GM12872 (cell line): Measurements from ENCODE around the gene DEPP1.

Experiments used
- TF ChIP-seq, protein P1 (sequence below): IDR thresholded peaks from 3 replicates; pipeline ENCODE4 v1.5.1; 2011; ENCODE audit warnings: low read depth, mild to moderate bottlenecking, low read length, moderate library complexity; ENCODE audit not compliant: insufficient read depth

DEPP1 gene

DNA sequence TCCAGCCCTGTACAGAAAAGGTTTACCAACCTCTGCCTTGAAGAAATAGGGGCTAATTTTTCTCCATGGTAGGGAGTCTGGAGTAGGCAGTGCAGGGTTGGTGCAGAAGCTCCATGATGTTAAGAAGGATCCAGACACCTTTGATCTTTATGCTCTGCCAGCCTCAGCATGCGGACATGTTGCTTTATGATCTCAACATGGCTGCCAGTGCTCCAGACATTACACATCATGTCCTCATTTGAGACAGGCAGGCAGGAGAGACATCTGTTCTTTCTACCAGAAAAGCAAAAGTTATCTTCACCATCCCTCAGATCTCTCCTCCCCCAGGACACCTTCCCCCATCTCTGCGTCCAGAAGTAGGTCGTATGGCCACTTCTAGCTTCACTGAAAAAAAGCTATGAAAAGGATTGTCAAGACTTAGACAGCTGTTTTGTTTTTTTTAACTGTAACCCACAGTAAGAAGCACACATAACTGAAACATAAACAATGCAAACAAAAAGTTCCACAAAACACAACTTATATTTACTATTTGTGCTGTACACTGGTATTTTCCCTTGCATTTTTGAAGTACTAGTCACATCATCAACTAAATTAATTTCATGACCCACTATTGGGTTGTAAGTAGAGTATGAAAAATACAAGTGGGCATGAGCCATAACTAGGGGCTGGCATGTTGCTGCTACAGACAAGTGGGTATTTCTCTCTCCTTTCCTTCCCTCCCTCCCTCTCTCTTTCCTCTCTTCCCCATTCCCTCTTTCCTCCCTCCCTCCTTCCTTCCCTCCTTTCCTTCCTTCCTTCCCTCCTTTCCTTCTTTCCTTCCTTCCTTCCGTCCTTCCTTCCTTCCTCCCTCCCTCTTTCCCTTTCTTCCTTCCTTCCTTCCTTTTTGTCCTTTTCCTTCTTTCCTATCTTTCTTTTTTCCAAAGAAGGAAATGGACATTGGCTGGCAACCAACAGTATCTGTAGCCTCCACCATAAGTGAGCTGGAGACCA is 21.6 kb downstream of the DEPP1 start:
- TF ChIP-seq, protein P1, sequence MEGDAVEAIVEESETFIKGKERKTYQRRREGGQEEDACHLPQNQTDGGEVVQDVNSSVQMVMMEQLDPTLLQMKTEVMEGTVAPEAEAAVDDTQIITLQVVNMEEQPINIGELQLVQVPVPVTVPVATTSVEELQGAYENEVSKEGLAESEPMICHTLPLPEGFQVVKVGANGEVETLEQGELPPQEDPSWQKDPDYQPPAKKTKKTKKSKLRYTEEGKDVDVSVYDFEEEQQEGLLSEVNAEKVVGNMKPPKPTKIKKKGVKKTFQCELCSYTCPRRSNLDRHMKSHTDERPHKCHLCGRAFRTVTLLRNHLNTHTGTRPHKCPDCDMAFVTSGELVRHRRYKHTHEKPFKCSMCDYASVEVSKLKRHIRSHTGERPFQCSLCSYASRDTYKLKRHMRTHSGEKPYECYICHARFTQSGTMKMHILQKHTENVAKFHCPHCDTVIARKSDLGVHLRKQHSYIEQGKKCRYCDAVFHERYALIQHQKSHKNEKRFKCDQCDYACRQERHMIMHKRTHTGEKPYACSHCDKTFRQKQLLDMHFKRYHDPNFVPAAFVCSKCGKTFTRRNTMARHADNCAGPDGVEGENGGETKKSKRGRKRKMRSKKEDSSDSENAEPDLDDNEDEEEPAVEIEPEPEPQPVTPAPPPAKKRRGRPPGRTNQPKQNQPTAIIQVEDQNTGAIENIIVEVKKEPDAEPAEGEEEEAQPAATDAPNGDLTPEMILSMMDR, result no peak

GRCh38 chr10:44956226-44956625 is 22.4 kb downstream of the DEPP1 start:
- TF ChIP-seq, protein P1, result no peak

- TF ChIP-seq, protein P1, result no peak
Measured at GRCh38 chr10:44955413-44956070, 23.1 kb downstream of the DEPP1 start.

GRCh38 chr10:44954962-44955361 is 23.6 kb downstream of the DEPP1 start:
- TF ChIP-seq, protein P1, result no peak

DNA sequence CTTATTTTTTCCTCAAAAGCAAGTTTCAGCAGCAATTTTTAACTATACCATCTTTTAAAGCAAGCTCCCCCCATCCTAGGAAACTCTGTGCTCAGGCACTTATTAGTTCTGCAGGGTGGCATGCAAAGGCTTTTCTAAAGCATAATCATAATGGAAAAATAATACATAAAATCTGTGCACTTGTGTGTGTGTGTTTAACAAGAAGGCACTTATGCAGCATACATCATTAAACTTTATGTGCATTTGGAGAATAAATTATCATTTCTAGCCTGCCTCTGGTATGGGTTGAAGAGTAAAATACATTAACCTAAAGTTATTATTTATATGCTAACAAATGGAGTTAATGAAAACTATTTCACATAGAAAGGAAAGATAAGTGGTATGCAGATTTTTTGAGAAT is 24.6 kb downstream of the DEPP1 start:
- TF ChIP-seq, protein P1, result no peak

DNA sequence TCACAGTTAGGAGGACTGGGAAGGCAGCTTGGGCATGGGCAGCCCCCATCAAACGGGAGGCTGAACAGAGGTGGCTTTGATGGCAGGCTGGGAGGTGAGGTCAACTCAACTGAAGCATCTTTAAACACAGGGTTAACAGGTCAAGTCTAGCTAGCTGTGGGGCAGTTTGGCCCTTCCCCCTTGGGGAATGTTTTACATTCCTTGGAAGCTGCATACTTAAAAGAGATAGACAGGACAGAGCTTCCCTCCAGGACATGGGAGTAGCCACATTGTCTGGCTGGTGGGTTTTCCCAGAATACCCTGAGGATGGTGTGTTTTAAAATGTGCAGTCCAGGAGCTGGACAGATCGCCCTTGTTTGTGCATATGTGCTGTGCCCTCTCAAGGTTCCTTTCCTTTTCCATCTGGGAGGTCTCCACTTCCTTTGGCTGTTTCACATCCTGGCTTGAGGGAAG is 25.8 kb downstream of the DEPP1 start:
- TF ChIP-seq, protein P1, result no peak

DNA sequence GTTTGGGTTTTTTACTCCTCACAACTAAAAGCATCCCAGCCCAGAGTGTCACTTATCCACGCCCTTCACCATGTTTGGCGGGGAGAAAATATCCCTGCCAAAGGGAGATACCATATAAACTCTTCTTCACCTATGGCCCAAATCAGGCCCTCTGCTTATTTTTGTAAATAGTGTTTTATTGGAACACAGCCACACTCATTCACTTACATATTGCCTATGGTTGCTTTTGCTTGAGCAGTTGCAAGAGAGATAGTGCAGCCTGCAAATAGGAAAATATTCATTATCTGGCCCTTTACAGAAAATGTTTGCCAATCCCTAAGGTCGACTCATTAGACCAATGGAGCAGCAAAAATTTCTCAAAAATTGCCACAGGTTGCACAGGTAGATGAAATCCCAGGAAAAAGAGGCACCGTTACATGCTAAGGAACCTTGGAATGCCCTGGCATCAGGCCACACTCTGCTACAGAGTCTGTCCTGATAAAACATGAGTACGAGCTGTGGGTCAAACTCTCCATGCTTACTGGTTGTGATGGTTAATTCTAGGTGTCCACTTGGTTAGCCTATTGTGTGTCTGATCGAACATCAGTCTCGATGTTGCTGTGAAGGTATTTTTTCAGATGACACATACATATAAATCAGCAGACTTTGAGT is 26.9 kb downstream of the DEPP1 start:
- TF ChIP-seq, protein P1, result no peak
